NB4 (cell line): Measurements from ENCODE around the gene SOX13.

Experiments
- DNase-seq: peaks from one replicate; pipeline ENCODE4 v3.0.0; 2010; ENCODE audit warnings: low read depth
- H3K4me3 ChIP-seq: one replicate; pipeline ENCODE4 v1.5.1; 2011; ENCODE audit warnings: mild to moderate bottlenecking, low read depth, low read length, moderate library complexity
- CTCF ChIP-seq: IDR thresholded peaks from one replicate; pipeline ENCODE4 v1.5.1; 2012; ENCODE audit warnings: low read depth, low read length
- MAX ChIP-seq: IDR thresholded peaks from 2 replicates; pipeline ENCODE4 v1.6.1; 2011; ENCODE audit warnings: low read depth, low read length
- MYC ChIP-seq: IDR thresholded peaks from 2 replicates; pipeline ENCODE4 v1.6.1; 2011; ENCODE audit warnings: low read depth, low read length
- POLR2A ChIP-seq: IDR thresholded peaks from 2 replicates; pipeline ENCODE4 v1.6.1; 2011; ENCODE audit warnings: mild to moderate bottlenecking; ENCODE audit not compliant: insufficient read length; ENCODE audit errors: extremely low read depth

The SOX13 gene

GRCh38 chr1:204110894-204111633 lies 38.1 kb downstream of the SOX13 start:
- no peak for TF ChIP-seq MAX
- TF ChIP-seq POLR2A = no peak
- no peak for TF ChIP-seq CTCF
- TF ChIP-seq MYC = no peak
- no peak overlapping the region for H3K4me3 ChIP-seq
- no peak for DNase-seq

GRCh38 chr1:204112876-204113730 lies 40.2 kb downstream of the SOX13 start:
- no peak for DNase-seq
- no peak for TF ChIP-seq CTCF
- H3K4me3 ChIP-seq = no peak overlapping the region

GRCh38 chr1:204113896-204114295 lies 41.0 kb downstream of the SOX13 start:
- H3K4me3 ChIP-seq = no peak overlapping the region
- TF ChIP-seq CTCF = no peak
- no peak for TF ChIP-seq MAX
- TF ChIP-seq MYC = no peak
- DNase-seq = no peak

GRCh38 chr1:204114606-204115005 lies 41.7 kb downstream of the SOX13 start:
- H3K4me3 ChIP-seq = no peak overlapping the region
- TF ChIP-seq MYC (no peak), POLR2A (no peak), MAX (no peak), CTCF (no peak)
- DNase-seq = peak; percentile 60

- TF ChIP-seq CTCF (no peak), MAX (no peak), MYC (no peak)
- H3K4me3 ChIP-seq = no peak overlapping the region
- peak; percentile 25 for DNase-seq
Measured at GRCh38 chr1:204115116-204115515, 42.2 kb downstream of the SOX13 start.
